Occipital lobe (tissue), 2 donors: ENCODE results near the gene STIL. TPM values are rescaled to one million over a fixed set of nuclear protein-coding genes. Genes with fewer than 3 reads are reported as not detected.
"Not testable (repeated sequence)": the region's sequence is repeated elsewhere in the genome, so short reads cannot be mapped to it uniquely, and the experiment has no call there.

ENCODE experiments used
- DNase-seq: peaks from one replicate; lab custom pipeline; 2025; lab: John Stamatoyannopoulos, UW
- total RNA-seq: library from RNA; depleted of rRNA; stranded (reverse); fragments of >200 nt; gene quantifications from one replicate; pipeline ENCODE4 v1.2.3, GENCODE V29; 2014

The STIL gene
- total RNA-seq, 1 donor from 2014 or later = 9.4 TPM

DNA sequence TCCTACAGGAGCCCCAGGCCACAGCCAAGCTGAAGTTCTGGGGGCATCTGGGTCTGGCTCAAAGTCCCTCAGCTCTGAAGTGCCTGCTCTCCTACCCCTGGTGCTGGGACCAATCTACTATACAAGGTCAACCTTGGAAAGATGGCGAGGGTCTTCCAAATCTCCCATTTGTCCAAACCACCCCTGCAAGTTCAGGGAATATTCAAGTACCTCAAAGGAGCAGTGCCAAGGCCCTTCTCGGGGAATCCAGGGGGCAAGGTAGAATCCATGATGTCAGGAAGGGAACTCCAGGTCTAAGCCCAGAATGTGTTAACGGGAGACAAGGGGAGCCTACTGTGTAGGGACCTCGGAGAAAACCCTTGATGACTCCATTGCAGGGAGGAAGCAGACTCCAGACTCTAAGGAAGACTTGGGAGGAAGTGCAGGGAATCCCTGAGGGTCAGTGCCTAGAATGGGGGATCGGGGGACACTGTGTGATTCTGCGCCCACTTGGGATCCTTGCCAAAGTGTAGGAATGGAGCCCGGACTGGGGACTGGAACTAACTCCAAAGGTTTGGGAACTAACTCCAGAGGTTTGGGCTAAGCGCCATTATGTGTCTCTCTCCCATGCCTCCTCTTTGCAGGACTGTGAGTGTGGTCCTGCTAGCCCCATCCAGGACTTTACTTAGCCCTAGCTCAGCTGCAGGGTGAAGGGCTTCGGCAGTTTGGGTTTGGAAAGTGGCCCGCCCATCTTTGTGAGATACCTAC, 90.6 kb downstream of the STIL start:
- DNase-seq = no peak

GRCh38 chr1:47222476-47222875, 91.5 kb downstream of the STIL start:
- DNase-seq = no peak

DNA sequence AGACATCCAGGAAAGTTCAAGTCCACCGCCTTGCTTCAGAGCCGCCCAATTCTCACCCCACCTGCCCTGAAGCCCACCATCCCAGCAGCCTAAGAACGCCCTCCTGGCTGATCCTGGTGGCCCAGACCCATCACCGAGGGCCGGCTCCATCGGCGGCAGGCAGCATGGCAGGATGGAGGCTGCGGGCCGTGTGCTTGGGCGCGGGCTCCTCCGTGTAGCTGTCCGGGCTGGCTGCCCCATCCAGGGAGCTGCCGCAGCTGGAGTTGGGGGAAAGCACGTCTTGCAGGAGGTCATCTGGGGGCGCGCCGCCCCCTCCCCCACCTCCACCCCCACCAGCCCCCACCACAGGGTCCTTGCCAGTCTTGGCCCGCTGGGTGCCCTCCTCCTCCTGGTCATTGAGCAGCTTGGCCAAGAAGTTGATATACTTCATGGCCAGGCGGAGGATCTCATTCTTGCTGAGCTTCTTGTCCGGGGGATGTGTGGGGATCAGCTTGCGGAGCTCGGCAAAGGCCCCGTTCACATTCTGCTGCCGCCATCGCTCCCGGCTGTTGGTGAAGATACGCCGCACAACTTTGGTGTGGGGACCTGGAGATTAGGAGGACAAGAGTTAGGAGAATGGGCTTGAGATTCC, 94.2 kb downstream of the STIL start:
- DNase-seq = no peak

DNA sequence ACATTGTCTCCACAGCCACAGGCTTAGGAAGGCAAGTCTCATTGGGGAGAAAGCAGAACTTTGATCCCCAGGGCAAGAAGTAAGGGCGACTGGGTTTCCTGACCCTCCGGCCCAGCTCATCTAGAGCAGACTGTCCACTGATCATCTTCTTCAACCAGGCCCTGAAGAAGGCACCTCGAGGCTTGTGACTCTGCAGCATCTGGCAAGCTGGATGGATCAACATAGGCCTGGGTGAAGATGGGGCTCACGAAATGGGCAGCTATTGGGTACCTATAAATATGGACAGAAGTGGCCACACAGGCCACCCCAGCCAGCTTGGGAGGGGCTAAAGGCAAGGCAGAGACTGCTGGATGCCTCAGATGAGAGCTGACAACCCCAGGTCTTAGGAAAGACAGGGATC, 94.9 kb downstream of the STIL start:
- DNase-seq = no peak

GRCh38 chr1:47216278-47217059, 97.5 kb downstream of the STIL start:
- DNase-seq = no peak

- no peak for DNase-seq
Measured at GRCh38 chr1:47215713-47216112, 98.2 kb downstream of the STIL start.

- no peak for DNase-seq
Measured at GRCh38 chr1:47214549-47214948, 99.4 kb downstream of the STIL start.

GRCh38 chr1:47213230-47213963, 100.5 kb downstream of the STIL start:
- no peak for DNase-seq

GRCh38 chr1:47212636-47213229, 101.2 kb downstream of the STIL start:
- no peak for DNase-seq

DNA sequence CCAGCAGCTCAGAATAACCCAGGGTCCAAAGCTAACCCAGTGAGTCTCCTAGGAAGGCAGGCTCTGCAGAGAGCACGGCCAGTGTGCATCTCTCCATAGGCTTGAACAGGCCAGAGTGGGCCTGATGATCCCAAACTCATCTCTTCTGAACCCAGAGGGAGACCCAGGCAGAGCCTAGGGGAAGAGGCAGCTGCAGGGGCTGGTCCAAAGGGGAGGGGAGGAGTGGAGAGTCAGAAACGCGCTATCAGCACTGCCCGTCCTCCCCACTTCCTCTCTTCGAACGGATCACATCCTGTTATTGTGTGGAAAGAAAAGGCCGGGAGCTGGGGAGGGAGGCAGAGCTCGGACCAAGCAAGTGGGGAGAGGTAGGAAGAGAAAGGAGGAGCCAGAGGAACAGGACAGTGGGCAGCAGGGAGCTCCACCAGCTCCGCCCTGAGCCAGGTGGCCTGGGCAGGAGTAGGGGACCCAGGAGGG, 102.1 kb downstream of the STIL start:
- DNase-seq = no peak

GRCh38 chr1:47210666-47211065, 103.3 kb downstream of the STIL start:
- no peak for DNase-seq

DNA sequence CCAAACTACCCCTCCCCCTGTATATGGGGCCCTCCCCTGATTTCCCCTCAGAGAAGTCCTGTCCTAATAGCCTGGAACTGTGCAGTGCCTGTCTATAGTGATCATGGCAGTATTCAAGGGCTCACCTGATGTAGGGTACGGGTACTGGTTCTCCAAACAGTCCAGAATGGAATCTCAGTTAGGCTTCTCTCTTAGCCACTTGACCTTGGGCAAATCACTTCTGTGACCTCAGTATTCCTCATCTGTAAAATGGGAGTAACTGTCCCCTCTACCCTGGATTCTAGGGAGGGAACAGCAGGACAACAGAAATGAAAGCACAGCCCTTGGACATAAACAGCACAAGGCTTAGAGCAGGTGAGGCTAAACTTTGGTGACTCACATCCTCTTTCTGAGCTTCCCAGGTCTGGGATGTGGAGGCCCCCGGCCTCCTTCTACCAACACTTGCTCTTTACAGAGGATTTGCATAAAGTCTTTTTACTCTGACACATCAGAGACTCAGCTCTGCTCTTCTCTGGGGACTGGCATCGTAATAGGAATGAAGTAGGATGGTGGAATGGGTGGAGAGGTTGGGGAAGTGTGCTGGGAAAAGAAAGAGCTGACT, 104.1 kb downstream of the STIL start:
- DNase-seq = no peak

DNA sequence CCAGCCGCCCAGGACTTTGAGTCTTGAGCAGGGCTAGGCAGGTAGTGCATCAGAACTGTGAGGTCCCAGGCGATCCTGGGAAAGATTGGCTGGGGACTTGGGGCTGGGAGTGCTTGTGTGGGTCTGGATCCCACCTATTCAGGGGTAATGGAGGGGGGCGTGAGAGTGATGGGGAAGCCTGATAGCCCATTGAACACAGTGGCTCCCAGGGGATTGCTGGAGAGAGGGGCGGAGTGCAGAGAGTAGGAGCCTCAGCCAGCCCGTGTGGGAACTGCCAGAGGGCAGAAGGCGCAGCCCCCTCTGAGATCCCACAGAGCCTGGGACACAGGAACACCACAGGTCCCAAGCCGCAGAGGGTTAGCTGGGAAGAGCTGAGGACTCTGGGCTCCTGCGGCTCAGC, 104.9 kb downstream of the STIL start:
- no peak for DNase-seq

DNA sequence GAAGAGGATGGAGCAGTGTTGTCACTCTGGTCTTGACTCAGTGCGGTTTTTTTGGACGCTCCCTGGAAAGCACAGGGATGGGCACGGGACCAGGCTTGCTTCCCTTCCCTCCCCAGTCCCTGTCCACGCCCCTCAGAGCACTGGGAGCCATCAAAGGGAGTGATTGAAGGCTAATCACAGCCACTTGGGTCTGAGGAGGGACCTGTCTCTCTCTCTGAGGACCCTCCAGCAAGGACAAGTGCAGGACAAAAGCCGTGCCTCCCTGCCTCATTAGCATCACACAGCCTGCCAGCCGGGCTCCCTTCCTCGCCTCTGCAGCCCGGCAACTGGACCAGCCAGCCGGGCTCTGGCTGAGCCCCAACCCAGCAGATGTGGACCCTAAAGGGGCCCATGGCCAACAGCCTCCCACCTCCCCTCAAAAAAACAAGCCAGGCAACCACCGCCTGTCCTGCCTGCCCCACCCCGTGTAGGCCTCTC, 105.5 kb downstream of the STIL start:
- DNase-seq = no peak

DNA sequence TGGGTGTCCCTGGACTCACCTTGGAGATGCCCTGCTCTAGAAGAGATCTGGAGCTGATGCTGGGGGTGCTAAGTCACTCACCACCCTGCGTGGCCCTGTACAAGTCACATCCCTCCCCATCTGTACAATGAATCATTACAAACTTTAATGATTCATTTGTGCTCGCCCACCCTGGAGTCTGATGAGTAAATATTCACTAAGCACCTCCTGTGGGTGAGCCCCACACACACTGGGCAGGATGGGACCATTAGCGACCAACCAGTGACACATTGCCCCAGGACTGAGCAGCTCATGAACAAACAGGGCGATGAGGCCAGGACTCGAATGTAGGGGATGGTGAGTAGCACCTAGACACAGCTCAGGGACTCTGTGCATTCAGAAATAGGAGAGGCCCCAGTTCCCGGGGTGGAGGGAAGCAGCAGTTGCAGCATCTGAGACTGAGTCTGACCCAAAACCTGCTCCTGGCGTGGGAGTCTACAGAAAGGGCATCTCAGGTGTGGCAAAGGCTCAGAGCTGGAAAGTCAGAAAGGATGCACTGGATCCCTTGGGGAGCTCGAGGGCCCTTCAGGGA, 106.1 kb downstream of the STIL start:
- no peak for DNase-seq

GRCh38 chr1:47205918-47206317, 108.0 kb downstream of the STIL start:
- no peak for DNase-seq

- not testable (repeated sequence) for DNase-seq
Measured at GRCh38 chr1:47203504-47203903, 110.4 kb downstream of the STIL start.

- no peak for DNase-seq
Measured at GRCh38 chr1:47201179-47201578, 112.8 kb downstream of the STIL start.
